GM18867 (cell line): Measurements from ENCODE around the gene C14orf132.

Source experiments
- ATAC-seq: cut with Tn5 transposase; IDR thresholded peaks from one replicate; pipeline ENCODE4 v1.9.1; 2021; ENCODE audit warnings: mild to moderate bottlenecking, moderate library complexity; ENCODE audit not compliant: unreplicated experiment

C14orf132 gene

DNA sequence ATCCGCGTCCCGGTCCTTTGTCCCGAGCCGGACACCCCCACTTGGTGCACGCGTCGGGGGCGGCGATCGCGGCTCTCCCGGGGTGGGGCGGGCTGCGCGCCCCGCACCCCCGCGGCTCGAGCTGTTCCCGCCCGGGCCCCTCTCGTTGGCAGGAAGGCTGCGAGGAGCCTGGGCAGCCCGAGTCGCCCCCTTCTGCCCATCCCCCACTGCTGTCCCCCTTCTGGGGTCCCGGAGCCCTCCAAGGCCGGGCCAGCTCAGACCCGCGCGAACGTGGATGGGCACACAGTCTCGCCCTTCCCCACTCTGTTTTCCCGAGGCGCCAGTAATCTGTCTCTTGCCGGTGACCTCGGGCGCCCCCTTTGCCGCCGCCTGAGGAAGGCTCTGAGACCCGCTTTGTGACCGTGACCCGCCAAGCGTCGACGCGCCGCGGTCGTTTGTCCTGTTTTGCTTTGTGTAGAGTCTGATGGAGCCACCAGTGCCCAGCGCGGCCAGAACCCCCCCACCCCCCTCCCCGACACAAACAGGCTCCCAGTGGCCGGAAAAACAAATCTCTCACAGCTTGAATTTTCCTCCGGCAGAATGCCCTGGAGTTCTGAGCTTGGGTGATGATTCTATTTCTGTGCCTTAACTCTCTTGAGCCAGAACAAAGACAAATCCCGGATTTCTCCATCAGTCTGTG lies 610 bp downstream of the C14orf132 start:
- no peak for ATAC-seq

DNA sequence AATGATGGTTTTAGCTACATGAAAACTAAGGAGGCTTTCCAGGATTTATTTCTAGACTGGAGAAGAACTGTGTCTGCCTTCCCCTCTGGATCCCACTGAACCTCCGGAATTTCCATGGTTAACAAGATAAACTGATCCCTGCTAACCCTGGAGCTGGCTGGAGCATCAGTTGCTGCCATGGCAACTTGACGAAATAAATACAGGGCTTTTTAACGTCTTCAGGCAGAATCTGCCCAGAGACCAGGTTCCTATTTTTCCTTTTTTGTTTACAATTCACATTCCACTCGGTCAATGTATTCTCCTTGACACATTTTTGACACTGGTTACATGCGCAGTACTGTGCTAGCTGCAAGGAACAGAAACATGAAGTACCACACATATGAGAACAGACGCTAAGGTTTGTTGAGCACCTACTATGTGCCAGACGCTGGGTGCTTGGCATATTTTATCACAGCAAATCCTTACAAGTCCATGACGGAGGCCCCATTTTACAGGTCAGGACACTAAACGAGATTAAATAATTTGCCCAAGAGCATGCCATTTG lies 1.7 kb downstream of the C14orf132 start:
- no peak for ATAC-seq

DNA sequence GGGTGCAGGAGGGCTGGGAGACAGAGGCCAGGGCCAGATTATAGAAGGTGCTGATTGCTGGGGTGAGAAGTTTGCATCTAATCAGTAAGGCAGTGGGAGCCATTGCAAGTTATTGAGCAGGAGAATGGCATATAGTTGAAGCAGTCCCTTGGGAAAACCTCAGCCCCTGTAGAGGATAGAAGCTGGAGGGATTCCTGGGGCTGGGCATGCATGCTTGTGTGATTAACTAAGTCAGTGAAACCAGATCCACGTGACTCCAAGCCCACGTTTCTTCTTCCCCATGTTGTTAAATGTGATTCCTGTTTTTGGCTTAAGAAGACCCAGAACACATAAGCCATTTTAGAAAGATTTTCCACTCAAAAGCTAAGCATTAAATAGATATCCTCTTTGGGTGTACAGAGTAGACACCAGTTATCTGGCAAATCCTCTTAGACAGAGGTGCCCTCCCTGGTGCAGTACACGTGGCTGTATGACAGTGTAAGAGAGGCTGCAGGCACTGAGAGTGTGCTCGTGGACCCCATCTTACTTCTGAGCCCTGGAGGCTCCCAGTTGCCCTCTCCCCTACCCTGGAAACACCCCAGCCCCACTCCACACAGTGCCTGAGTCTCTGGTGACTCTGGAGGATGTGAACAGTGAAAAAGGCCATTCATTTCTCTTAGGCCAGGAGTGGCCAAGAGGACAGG lies 3.2 kb downstream of the C14orf132 start:
- ATAC-seq, result no peak

DNA sequence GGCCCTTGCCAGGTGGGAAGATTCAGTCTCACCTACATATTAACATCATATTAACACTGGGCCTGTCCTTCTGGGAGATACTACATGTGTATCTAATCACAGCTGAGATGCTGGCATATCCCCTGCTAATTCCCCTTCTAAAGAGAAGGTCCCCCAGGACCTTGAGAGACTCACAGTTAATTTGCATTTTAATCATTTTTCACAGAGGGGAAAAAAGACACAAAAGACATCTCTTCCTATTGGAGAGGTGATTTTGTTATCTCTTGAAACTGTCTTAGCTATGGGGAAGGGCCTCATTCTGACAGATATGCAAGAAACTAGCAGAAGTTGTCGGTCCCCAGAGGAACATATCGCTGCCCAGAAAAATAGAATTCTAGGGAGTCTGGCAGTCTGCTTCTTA lies 7.5 kb downstream of the C14orf132 start:
- ATAC-seq, result no peak

DNA sequence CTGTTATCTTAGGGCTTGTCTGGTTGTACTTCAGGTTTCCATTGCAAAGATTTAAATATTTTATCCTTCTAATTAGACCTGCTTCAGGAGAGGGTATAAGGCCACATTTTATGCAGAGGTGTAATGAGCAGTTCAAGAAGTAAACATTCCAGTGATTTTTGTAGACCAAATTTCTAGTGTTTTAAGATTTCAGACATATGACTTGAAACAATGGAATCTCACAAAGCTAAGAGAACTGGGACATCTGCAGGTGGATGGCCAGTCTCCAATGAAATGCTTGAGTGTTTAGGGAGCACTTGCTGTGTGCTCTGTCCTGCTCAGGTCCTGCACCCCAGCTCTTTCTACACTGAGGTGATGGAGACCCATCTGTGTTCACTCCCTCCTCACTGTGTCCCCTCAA lies 7.9 kb downstream of the C14orf132 start:
- ATAC-seq, result no peak

DNA sequence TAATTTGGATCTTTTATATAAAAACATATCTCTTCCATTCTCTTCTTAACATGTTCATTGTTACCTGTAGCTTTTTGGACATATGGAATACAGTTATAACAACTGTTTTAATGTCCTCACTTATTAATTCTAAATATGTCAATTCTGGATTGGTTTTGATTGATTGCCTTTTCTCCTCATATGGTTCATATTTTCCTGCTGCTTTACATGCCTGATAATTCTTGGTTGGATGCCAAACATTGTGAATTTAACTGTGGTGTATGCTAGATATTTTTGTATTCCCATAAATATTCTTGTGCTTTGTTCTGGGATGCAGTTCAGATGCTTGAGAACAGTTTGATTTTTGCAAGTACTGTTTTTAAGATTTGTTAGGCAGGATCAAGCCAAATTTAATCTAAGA lies 10.8 kb downstream of the C14orf132 start:
- no peak for ATAC-seq

GRCh38 chr14:96050482-96050881 lies 11.3 kb downstream of the C14orf132 start:
- ATAC-seq, result no peak

- ATAC-seq, result no peak
Observed at GRCh38 chr14:96051231-96051630, 12.1 kb downstream of the C14orf132 start.

DNA sequence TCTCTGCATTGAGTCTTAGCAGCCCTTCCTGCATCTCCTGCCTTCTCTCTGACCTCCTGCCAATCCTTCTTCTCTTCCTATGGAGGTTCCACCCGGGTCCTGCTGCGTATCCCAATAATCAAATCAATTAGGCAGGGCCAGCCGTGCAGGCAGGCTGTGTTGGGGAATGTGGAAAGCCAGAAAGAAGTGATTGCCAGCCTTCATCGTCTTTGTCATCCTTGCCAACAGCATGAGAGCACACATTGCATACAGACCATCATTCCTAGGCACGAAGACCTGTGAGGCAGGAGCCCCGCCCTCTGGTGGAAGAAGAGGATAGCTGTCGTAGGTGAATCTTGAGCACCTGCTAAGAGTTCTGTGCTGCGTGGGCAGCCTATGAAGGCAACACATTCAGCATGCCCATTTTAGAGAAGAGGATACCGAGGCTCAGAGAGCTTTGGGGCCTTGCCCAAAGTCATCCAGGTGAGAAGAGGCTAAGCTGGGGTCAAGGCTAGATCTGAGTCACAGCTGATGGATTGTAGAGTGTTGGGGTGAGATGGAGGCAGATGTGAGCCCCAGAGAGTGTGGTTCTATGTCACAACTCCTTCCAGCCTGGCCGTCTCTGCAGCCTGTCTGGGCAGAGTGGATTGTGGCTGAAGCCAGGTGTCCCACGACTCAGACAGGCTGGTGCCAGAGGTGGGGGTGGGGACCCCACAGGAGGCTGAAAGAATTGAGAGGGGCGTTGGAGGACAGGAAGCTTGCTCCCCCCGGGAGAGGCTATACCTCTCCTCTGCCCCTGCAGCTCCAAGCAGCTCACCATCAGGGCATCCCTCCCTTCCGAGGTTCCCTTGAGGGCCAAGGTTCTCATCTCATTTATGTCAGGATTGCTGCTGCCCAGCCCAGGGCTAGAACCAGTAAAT lies 12.7 kb downstream of the C14orf132 start:
- peak; percentile 45 for ATAC-seq

GRCh38 chr14:96052541-96053247 lies 13.5 kb downstream of the C14orf132 start:
- no peak for ATAC-seq

- no peak for ATAC-seq
Observed at GRCh38 chr14:96053248-96053599, 14.1 kb downstream of the C14orf132 start.

GRCh38 chr14:96053600-96054381 lies 14.6 kb downstream of the C14orf132 start:
- no peak for ATAC-seq

GRCh38 chr14:96054661-96055060 lies 15.5 kb downstream of the C14orf132 start:
- ATAC-seq, result no peak

- ATAC-seq, result no peak
Observed at GRCh38 chr14:96055065-96055752, 16.0 kb downstream of the C14orf132 start.

DNA sequence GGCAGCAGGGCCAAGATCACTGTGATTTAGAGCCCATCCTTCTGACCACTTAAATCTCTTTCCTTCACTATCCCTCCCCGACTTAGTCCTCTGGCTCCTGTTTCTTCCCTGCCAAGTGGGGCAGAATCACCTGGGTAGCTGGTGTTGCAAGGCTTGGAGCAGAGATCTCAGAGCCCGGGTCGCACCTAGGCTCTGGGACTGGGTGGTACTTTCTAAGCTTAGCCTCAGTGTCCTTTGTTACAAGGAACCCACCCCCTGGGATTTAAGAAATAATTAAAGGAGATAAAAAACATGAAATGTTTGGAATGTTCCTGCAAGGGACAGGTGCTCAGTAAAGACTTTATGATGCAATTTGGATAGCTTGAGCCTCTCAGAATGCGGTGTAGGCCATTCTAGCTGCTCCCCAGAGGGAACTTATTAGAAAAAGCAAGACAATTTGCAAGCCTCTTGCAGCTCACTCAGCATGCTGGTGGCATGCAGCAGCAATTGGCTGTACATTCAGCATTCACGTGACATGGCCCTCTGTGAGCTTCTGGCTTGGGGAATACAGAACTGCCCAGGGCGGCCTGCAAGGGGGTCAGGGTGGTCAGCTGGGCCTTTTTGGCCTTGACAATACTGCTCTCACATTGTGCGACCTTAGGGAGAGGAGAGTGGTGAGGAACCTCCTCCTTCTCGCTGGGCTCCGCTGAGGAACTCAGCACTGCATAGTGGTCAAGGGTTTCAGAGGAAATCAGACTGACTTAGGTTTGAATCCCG lies 16.8 kb downstream of the C14orf132 start:
- no peak for ATAC-seq

- no peak for ATAC-seq
Observed at GRCh38 chr14:96056509-96057422, 17.6 kb downstream of the C14orf132 start.

DNA sequence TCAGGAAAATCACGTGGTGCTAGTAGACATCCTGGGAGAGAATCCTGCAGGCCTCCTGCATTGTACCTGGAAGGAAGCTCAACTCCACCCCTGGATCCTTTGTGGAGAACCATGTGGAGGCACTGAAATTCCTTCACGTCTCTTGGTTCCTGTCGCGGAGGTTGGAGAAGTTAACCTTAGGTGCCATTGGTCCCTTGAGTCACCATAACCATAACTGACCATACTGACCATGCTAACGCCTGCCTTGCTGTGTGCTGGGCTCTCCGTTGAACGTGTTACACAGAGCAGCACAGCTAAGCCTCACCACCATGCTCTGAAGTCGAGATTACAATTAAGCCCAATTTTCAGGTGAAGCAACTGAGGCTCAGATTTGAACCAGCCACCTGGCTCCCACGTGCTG lies 18.6 kb downstream of the C14orf132 start:
- ATAC-seq, result no peak
